CD4-positive, alpha-beta memory T cell (primary cell): ENCODE measurements around the gene WDR27. TPM values are rescaled to one million over a fixed set of nuclear protein-coding genes. Genes with fewer than 3 reads are reported as not detected.

Source experiments
- CTCF ChIA-PET: fragments of 350-600 bp; sonication (Branson Sonifier 250); formaldehyde crosslinking; loops from one replicate; lab custom pipeline; 2021; ENCODE audit warnings: inconsistent platforms; ENCODE audit not compliant: partially characterized antibody; lab: Charles Lee
- POLR2A ChIA-PET: fragments of 350-600 bp; sonication (Branson Sonifier 250); formaldehyde crosslinking; loops from one replicate; lab custom pipeline; 2021; ENCODE audit not compliant: partially characterized antibody; lab: Charles Lee
- DNase-seq, 5 donors: peaks; one replicate each; pipeline versions ENCODE4 v3.0.0 to v3.0.0-alpha.2; 2020 to 2022; ENCODE audit warnings: mixed read lengths in 1 of 5
- H3K27ac ChIP-seq: one replicate; pipeline ENCODE4 v1.7.0; 2013; ENCODE audit warnings: low read depth, low read length
- H3K27me3 ChIP-seq: 2 replicates; pipeline ENCODE4 v1.7.0; 2013; ENCODE audit warnings: mild to moderate bottlenecking, low read length, moderate library complexity; ENCODE audit not compliant: insufficient read depth
- H3K36me3 ChIP-seq: 2 replicates; pipeline ENCODE4 v1.7.0; 2013; ENCODE audit warnings: mild to moderate bottlenecking, low read length, moderate library complexity; ENCODE audit not compliant: insufficient read depth
- H3K4me1 ChIP-seq: 2 replicates; pipeline ENCODE4 v1.7.0; 2013; ENCODE audit warnings: mild to moderate bottlenecking, low read length, moderate library complexity; ENCODE audit not compliant: insufficient read depth
- H3K4me3 ChIP-seq, 2 donors: one replicate each; pipeline ENCODE4 v1.7.0; 2013; ENCODE audit warnings: low read length in 2 of 2, mild to moderate bottlenecking in 1 of 2
- H3K9me3 ChIP-seq, 2 donors: one replicate each; pipeline ENCODE4 v1.7.0; 2013; ENCODE audit warnings: low read length in 2 of 2, control low read depth in 1 of 2; ENCODE audit not compliant: control insufficient read depth in 1 of 2
- H3K27ac Mint-ChIP-seq, 7 donors: one replicate each; pipeline ENCODE4 v1.8.0; 2020 to 2021; ENCODE audit warnings: mixed read lengths in 7 of 7, mild to moderate bottlenecking in 6 of 7, inconsistent platforms in 3 of 7, moderate library complexity in 3 of 7
- H3K27me3 Mint-ChIP-seq, 2 donors: one replicate each; pipeline ENCODE4 v1.8.0; 2020 to 2021; ENCODE audit warnings: mixed read lengths in 2 of 2
- H3K36me3 Mint-ChIP-seq, 2 donors: one replicate each; pipeline ENCODE4 v1.8.0; 2020 to 2021; ENCODE audit warnings: mixed read lengths in 2 of 2, inconsistent platforms in 1 of 2, mild to moderate bottlenecking in 1 of 2
- H3K4me1 Mint-ChIP-seq, 4 donors: one replicate each; pipeline ENCODE4 v1.8.0; 2020 to 2021; ENCODE audit warnings: mixed read lengths in 4 of 4, mild to moderate bottlenecking in 1 of 4
- H3K4me3 Mint-ChIP-seq, 8 donors: one replicate each; pipeline ENCODE4 v1.8.0; 2020 to 2021; ENCODE audit warnings: mixed read lengths in 8 of 8, mild to moderate bottlenecking in 7 of 8, moderate library complexity in 6 of 8, inconsistent platforms in 3 of 8
- H3K9me3 Mint-ChIP-seq, 8 donors: one replicate each; pipeline ENCODE4 v1.8.0; 2020 to 2021; ENCODE audit warnings: mixed read lengths in 8 of 8, mild to moderate bottlenecking in 5 of 8, inconsistent platforms in 3 of 8, moderate library complexity in 1 of 8
- intact Hi-C: fragments of 100-400 bp; cut with micrococcal nuclease; formaldehyde crosslinking; loops from one replicate; pipeline ENCODE4 v1.15.1; 2023
- polyA plus RNA-seq, 2 donors: library from polyadenylated mRNA; unstranded; fragments of 300-500 nt; fragmentation: Illumina TruSeq; gene quantifications; one replicate each; pipeline ENCODE4 v1.2.3, GENCODE V29; 2021
- total RNA-seq, 2 experiments: library from RNA; stranded (reverse); gene quantifications; one replicate each; pipeline ENCODE4 v1.2.3, GENCODE V29; 2021

The WDR27 gene
- total and polyA plus RNA-seq, 4 experiments from 2014 or later = 5.9 to 82.8 (median 39.8) TPM

GRCh38 chr6:169407325-169407724 lies 294.5 kb downstream of the WDR27 start:
- Mint-ChIP-seq H3K27me3 (peaks cover 12% of the 10 kb centered on the region in 2 donors), H3K4me3 (no peak overlapping the region), H3K9me3 (peaks cover 0 to 2% (median under 1%) of the 10 kb centered on the region in 8 donors), H3K4me1 (no peaks in the 10 kb centered on the region), H3K27ac (no peak overlapping the region), H3K36me3 (no peaks in the 10 kb centered on the region)
- Histone ChIP-seq H3K27ac (no peak overlapping the region), H3K36me3 (no peaks in the 10 kb centered on the region), H3K27me3 (no peaks in the 10 kb centered on the region), H3K9me3 (no peaks in the 10 kb centered on the region), H3K4me1 (no peaks in the 10 kb centered on the region), H3K4me3 (no peak overlapping the region)
- intact Hi-C loops = no loop called here
- ChIA-PET CTCF (no interaction called here), POLR2A (no interaction called here)
- DNase-seq = no peak

Other genes with a start within 250 kb of the WDR27 start
- 10 to 100 TPM; 32.9 to 35.9 TPM for gene C6orf120, start 97 bp upstream of the WDR27 start, total RNA-seq
- gene C6orf120, start 97 bp upstream of the WDR27 start, polyA plus RNA-seq = 10 to 100 TPM in 1 of 2 donors, 1 to 10 TPM in 1; 8.3 to 11.0 TPM
- 100 to 1,000 TPM; 106 to 108 TPM for gene PHF10, start 22.5 kb upstream of the WDR27 start, total RNA-seq
- 10 to 100 TPM; 17.5 to 24.0 TPM for gene PHF10, start 22.5 kb upstream of the WDR27 start, polyA plus RNA-seq
- 1 to 10 TPM; 4.6 to 6.9 TPM for gene DYNLT2, start 49.5 kb upstream of the WDR27 start, total RNA-seq
- gene DYNLT2, start 49.5 kb upstream of the WDR27 start, polyA plus RNA-seq = 1 to 10 TPM in 1 of 2 donors, under 1 TPM in 1; 0.56 to 1.5 TPM
- 10 to 100 TPM; 33.4 to 41.4 TPM for gene ERMARD, start 49.6 kb upstream of the WDR27 start, total RNA-seq
- gene ERMARD, start 49.6 kb upstream of the WDR27 start, polyA plus RNA-seq = 10 to 100 TPM; 11.0 to 11.9 TPM